ENCODE data around the gene TRMT2A. TPM values are rescaled to one million over a fixed set of nuclear protein-coding genes. Genes with fewer than 3 reads are reported as not detected.

Gene TRMT2A
- total RNA-seq, 2 experiments from 2014 or later, result 97.5 to 118 TPM

GRCh38 chr22:20093418-20094196 is 23.4 kb downstream of the TRMT2A start:
- peaks cover 10% of the 10 kb centered on the region; the same call in 1 of the 2 replicates for H3K9me3 ChIP-seq (ENCODE audit: low read length)
- peaks cover 97% of the 10 kb centered on the region for H3K36me3 ChIP-seq (ENCODE audit: insufficient read depth, low read length)
- no peaks in the 10 kb centered on the region for H3K4me1 ChIP-seq (ENCODE audit: insufficient read depth, low read length, poor library complexity, severe bottlenecking)
- no TSS peak for BruUV-seq (replicated peaks)
- no peak for TF ChIP-seq EZH2phosphoT487 (IDR thresholded peaks at IDR 0.05; ENCODE audit: borderline replicate concordance, low read depth, low read length)
- no peak for TF ChIP-seq CTCF (conservative IDR thresholded peaks at IDR 0.05; ENCODE audit: low read length)
- intact Hi-C loops (cut with micrococcal nuclease; ENCODE audit: unreplicated experiment), result no loop called here
- no peak overlapping the region for H3K4me3 ChIP-seq (ENCODE audit: low read depth, low read length, poor library complexity, severe bottlenecking)
- ChIA-PET POLR2A (no interaction called here), CTCF (ENCODE audit: unreplicated experiment) (no interaction called here)
- H3K4me2 ChIP-seq (ENCODE audit: low read length), result no peak overlapping the region
- no peak for DNase-seq (ENCODE audit: low spot score)
- no peak overlapping the region for H3K27ac ChIP-seq (ENCODE audit: low read depth, low read length, poor library complexity, severe bottlenecking)
- H4K20me1 ChIP-seq (ENCODE audit: insufficient read depth, low read length), result no peaks in the 10 kb centered on the region
- no peaks in the 10 kb centered on the region for H3K79me2 ChIP-seq (ENCODE audit: insufficient read depth, low read depth, low read length)
- no peaks in the 10 kb centered on the region for H3K9me2 ChIP-seq (ENCODE audit: insufficient read depth, low read length)
- no peak overlapping the region for H2AFZ ChIP-seq (ENCODE audit: low read length)

GRCh38 chr22:20092477-20092854 is 24.6 kb downstream of the TRMT2A start:
- H3K79me2 ChIP-seq (ENCODE audit: insufficient read depth, low read depth, low read length), result no peaks in the 10 kb centered on the region
- H2AFZ ChIP-seq (ENCODE audit: low read length), result no peak overlapping the region
- ChIA-PET POLR2A (no interaction called here), CTCF (ENCODE audit: unreplicated experiment) (no interaction called here)
- no peak overlapping the region for H3K4me2 ChIP-seq (ENCODE audit: low read length)
- H3K27ac ChIP-seq (ENCODE audit: low read depth, low read length, poor library complexity, severe bottlenecking), result no peak overlapping the region
- intact Hi-C loops (cut with micrococcal nuclease; ENCODE audit: unreplicated experiment), result no loop called here
- no peaks in the 10 kb centered on the region for H4K20me1 ChIP-seq (ENCODE audit: insufficient read depth, low read length)
- no peak for DNase-seq (ENCODE audit: low spot score)
- no peak for TF ChIP-seq EZH2phosphoT487 (IDR thresholded peaks at IDR 0.05; ENCODE audit: borderline replicate concordance, low read depth, low read length)
- TF ChIP-seq CTCF (conservative IDR thresholded peaks at IDR 0.05; ENCODE audit: low read length), result no peak
- H3K9me3 ChIP-seq (ENCODE audit: low read length), result peaks cover 10% of the 10 kb centered on the region; the same call in 1 of the 2 replicates
- H3K9me2 ChIP-seq (ENCODE audit: insufficient read depth, low read length), result no peaks in the 10 kb centered on the region
- peaks cover 99% of the 10 kb centered on the region for H3K36me3 ChIP-seq (ENCODE audit: insufficient read depth, low read length)
- no TSS peak for BruUV-seq (replicated peaks)
- H3K4me3 ChIP-seq (ENCODE audit: low read depth, low read length, poor library complexity, severe bottlenecking), result no peak overlapping the region
- H3K4me1 ChIP-seq (ENCODE audit: insufficient read depth, low read length, poor library complexity, severe bottlenecking), result no peaks in the 10 kb centered on the region

All from OCI-LY7 (cell line).